NCI-H1436 treated with DMSO at 0.1 percent for 48 hours (cell line): ENCODE data around the gene PPP4R1.

Source experiments
- DNase-seq: peaks from one replicate; lab custom pipeline; 2025; lab: John Stamatoyannopoulos, UW

The PPP4R1 gene

GRCh38 chr18:9506046-9506792 lies 108.1 kb downstream of the PPP4R1 start:
- DNase-seq: no peak
